Measurements from ENCODE around the gene ARFGEF3.

GRCh38 chr6:138230759-138231380 lies 69.1 kb downstream of the ARFGEF3 start:
- no peak for TF ChIP-seq POLR2A (IDR thresholded peaks at IDR 0.05; ENCODE audit: low read length)
- no peak for TF ChIP-seq GATA1 (IDR thresholded peaks at IDR 0.05; ENCODE audit: low read depth, low read length)
